GM12878 (cell line): Measurements from ENCODE around the gene RANGRF. TPM values are rescaled to one million over a fixed set of nuclear protein-coding genes. Genes with fewer than 3 reads are reported as not detected.

Experiments used
- BCL3 ChIP-seq: IDR thresholded peaks from 2 replicates; pipeline ENCODE4 v1.6.1; 2011; ENCODE audit warnings: borderline replicate concordance, low read depth, mild to moderate bottlenecking, moderate library complexity, low read length; ENCODE audit not compliant: insufficient read depth, poor library complexity, severe bottlenecking
- CEBPZ ChIP-seq: fragments of 150-350 bp; IDR thresholded peaks from 2 replicates; pipeline ENCODE4 v1.6.1; 2016; ENCODE audit warnings: low read depth, low read length
- FOS ChIP-seq: IDR thresholded peaks from 3 replicates; pipeline ENCODE4 v1.6.1; 2011; ENCODE audit warnings: borderline replicate concordance; ENCODE audit not compliant: insufficient read length; ENCODE audit errors: extremely low read depth
- GABPA ChIP-seq: IDR thresholded peaks from 2 replicates; pipeline ENCODE4 v1.6.1; 2014; ENCODE audit warnings: antibody characterized with exemption, low read depth, mild to moderate bottlenecking, inconsistent platforms
- MYC ChIP-seq: IDR thresholded peaks from 2 replicates; pipeline ENCODE4 v1.6.1; 2011; ENCODE audit warnings: mild to moderate bottlenecking, low read length, moderate library complexity, inconsistent platforms; ENCODE audit not compliant: insufficient read depth, insufficient replicate concordance, insufficient read length, severe bottlenecking
- RB1 ChIP-seq: fragments of 450-650 bp; formaldehyde crosslinking; IDR thresholded peaks from 2 replicates; pipeline ENCODE4 v1.6.1; 2017; ENCODE audit warnings: mild to moderate bottlenecking, borderline replicate concordance
- RUNX3 ChIP-seq: IDR thresholded peaks from 2 replicates; pipeline ENCODE4 v1.6.1; 2012; ENCODE audit warnings: low read length, inconsistent platforms
- ZSCAN29 ChIP-seq: fragments of 450-650 bp; IDR thresholded peaks from 2 replicates; pipeline ENCODE4 v1.6.1; 2017; ENCODE audit warnings: mild to moderate bottlenecking, moderate library complexity
- polyA plus RNA-seq, 11 experiments: library from polyadenylated mRNA; depleted of rRNA in 4 of 11; unstranded in 6 of 11; stranded (reverse) in 5 of 11; fragments of >200 nt; fragmentation: Nextera tagmentation in 4 of 11; fragmentation: Illumina TruSeq in 1 of 11; extraction: Ambion mirVana in 4 of 11; extraction: Trizol in 1 of 11; gene quantifications; 1 replicate in 1 of 11; 2 replicates in 10 of 11; pipeline versions ENCODE4 v1.2.1 to v1.2.3, GENCODE V29; 2011 to 2016; ENCODE audit warnings: inconsistent platforms in 2 of 11, missing spikeins in 2 of 11, low read depth in 1 of 11
- total RNA-seq, 4 experiments: library from RNA; depleted of rRNA in 3 of 4; stranded (reverse); fragments of >200 nt in 3 of 4; fragmentation: Illumina TruSeq in 1 of 4; extraction: Trizol in 1 of 4; gene quantifications; 2 replicates each; pipeline versions ENCODE4 v1.2.1 to v1.2.3, GENCODE V29; 2013 to 2021
- TF ChIP-seq, protein P1 (sequence below): fragments of 450-650 bp; formaldehyde crosslinking; IDR thresholded peaks from 2 replicates; pipeline ENCODE4 v1.5.0; 2022; ENCODE audit warnings: mild to moderate bottlenecking, missing genetic modification characterization
- TF ChIP-seq, protein P2 (sequence below): IDR thresholded peaks from 2 replicates; pipeline ENCODE4 v1.6.1; 2012; ENCODE audit warnings: low read depth, low read length, improper control_type of control experiment

The RANGRF gene
- total and polyA plus RNA-seq, 10 of the 15 experiments (the other 5 are each of a cell fraction or from before 2014, with no cell fraction given): 30.1 to 181 (median 61.4) TPM

GRCh38 chr17:8312726-8313600, 24.5 kb downstream of the RANGRF start (continued):
- TF ChIP-seq, protein P1, sequence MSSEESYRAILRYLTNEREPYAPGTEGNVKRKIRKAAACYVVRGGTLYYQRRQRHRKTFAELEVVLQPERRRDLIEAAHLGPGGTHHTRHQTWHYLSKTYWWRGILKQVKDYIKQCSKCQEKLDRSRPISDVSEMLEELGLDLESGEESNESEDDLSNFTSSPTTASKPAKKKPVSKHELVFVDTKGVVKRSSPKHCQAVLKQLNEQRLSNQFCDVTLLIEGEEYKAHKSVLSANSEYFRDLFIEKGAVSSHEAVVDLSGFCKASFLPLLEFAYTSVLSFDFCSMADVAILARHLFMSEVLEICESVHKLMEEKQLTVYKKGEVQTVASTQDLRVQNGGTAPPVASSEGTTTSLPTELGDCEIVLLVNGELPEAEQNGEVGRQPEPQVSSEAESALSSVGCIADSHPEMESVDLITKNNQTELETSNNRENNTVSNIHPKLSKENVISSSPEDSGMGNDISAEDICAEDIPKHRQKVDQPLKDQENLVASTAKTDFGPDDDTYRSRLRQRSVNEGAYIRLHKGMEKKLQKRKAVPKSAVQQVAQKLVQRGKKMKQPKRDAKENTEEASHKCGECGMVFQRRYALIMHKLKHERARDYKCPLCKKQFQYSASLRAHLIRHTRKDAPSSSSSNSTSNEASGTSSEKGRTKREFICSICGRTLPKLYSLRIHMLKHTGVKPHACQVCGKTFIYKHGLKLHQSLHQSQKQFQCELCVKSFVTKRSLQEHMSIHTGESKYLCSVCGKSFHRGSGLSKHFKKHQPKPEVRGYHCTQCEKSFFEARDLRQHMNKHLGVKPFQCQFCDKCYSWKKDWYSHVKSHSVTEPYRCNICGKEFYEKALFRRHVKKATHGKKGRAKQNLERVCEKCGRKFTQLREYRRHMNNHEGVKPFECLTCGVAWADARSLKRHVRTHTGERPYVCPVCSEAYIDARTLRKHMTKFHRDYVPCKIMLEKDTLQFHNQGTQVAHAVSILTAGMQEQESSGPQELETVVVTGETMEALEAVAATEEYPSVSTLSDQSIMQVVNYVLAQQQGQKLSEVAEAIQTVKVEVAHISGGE (CRISPR knock-in tag): no peak
- no peak for TF ChIP-seq RUNX3
- TF ChIP-seq MYC: no peak
- TF ChIP-seq ZSCAN29: no peak
- no peak for TF ChIP-seq CEBPZ
- no peak for TF ChIP-seq GABPA
- no peak for TF ChIP-seq BCL3
- TF ChIP-seq, protein P2, sequence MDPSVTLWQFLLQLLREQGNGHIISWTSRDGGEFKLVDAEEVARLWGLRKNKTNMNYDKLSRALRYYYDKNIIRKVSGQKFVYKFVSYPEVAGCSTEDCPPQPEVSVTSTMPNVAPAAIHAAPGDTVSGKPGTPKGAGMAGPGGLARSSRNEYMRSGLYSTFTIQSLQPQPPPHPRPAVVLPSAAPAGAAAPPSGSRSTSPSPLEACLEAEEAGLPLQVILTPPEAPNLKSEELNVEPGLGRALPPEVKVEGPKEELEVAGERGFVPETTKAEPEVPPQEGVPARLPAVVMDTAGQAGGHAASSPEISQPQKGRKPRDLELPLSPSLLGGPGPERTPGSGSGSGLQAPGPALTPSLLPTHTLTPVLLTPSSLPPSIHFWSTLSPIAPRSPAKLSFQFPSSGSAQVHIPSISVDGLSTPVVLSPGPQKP: no peak
- no peak for TF ChIP-seq RB1
- TF ChIP-seq FOS: no peak
